GM18520 (cell line): ENCODE results near the gene PDE4B.
A peak's percentile ranks its signal among the peaks of the same experiment; 100 is the strongest.

Experiments used
- ATAC-seq: cut with Tn5 transposase; IDR thresholded peaks from one replicate; pipeline ENCODE4 v1.9.1; 2021; ENCODE audit not compliant: unreplicated experiment

PDE4B gene

GRCh38 chr1:65880611-65881010 is 87.9 kb downstream of the PDE4B start:
- ATAC-seq: no peak

- ATAC-seq: no peak
These were observed 88.4 kb downstream of the PDE4B start for GRCh38 chr1:65881067-65881594.

GRCh38 chr1:65882076-65882475 is 89.4 kb downstream of the PDE4B start:
- no peak for ATAC-seq

- ATAC-seq: no peak
These were observed 96.7 kb downstream of the PDE4B start for GRCh38 chr1:65889441-65889840.

- ATAC-seq: no peak
These were observed 97.6 kb downstream of the PDE4B start for GRCh38 chr1:65890201-65890843.

- peak; percentile 79 for ATAC-seq
These were observed 102.3 kb downstream of the PDE4B start for GRCh38 chr1:65894738-65895605.

- ATAC-seq: no peak
These were observed 104.0 kb downstream of the PDE4B start for GRCh38 chr1:65896721-65897120.

- no peak for ATAC-seq
These were observed 104.8 kb downstream of the PDE4B start for GRCh38 chr1:65897485-65897884.

- no peak for ATAC-seq
These were observed 112.0 kb downstream of the PDE4B start for GRCh38 chr1:65904681-65905083.

GRCh38 chr1:65910432-65910831 is 117.7 kb downstream of the PDE4B start:
- ATAC-seq: no peak

- ATAC-seq: no peak
These were observed 119.0 kb downstream of the PDE4B start for GRCh38 chr1:65911679-65912078.

GRCh38 chr1:65918564-65918963 is 125.9 kb downstream of the PDE4B start:
- ATAC-seq: no peak

- no peak for ATAC-seq
These were observed 128.8 kb downstream of the PDE4B start for GRCh38 chr1:65921446-65921845.

- no peak for ATAC-seq
These were observed 131.8 kb downstream of the PDE4B start for GRCh38 chr1:65924471-65924870.

GRCh38 chr1:65938506-65938905 is 145.8 kb downstream of the PDE4B start:
- no peak for ATAC-seq

GRCh38 chr1:65939191-65939590 is 146.5 kb downstream of the PDE4B start:
- ATAC-seq: no peak

- no peak for ATAC-seq
These were observed 146.9 kb downstream of the PDE4B start for GRCh38 chr1:65939636-65940035.

GRCh38 chr1:65940126-65940525 is 147.4 kb downstream of the PDE4B start:
- no peak for ATAC-seq

- no peak for ATAC-seq
These were observed 149.8 kb downstream of the PDE4B start for GRCh38 chr1:65942476-65942875.

- ATAC-seq: no peak
These were observed 153.7 kb downstream of the PDE4B start for GRCh38 chr1:65946376-65946775.

- no peak for ATAC-seq
These were observed 154.3 kb downstream of the PDE4B start for GRCh38 chr1:65946960-65947359.

- ATAC-seq: no peak
These were observed 156.0 kb downstream of the PDE4B start for GRCh38 chr1:65948609-65949229.
